Stomach (tissue), 9 donors: Measurements from ENCODE around the gene PILRB. TPM values are rescaled to one million over a fixed set of nuclear protein-coding genes. Genes with fewer than 3 reads are reported as not detected.
"Not testable (repeated sequence)": the region's sequence is repeated elsewhere in the genome, so short reads cannot be mapped to it uniquely, and the experiment has no call there.

Experiments used
- DNase-seq, 2 donors: peaks; one replicate each; pipeline versions ENCODE4 v3.0.0 to v3.0.0-alpha.2; 2013 to 2019
- H3K27ac ChIP-seq, 5 donors: fragments of 200-600 bp in 4 of 5; sonication (generic) in 4 of 5; one replicate each; pipeline ENCODE4 v1.5.1; 2013 to 2019; ENCODE audit warnings: mild to moderate bottlenecking in 1 of 5, moderate library complexity in 1 of 5
- H3K27me3 ChIP-seq, 3 donors: fragments of 200-600 bp; sonication (generic); one replicate each; pipeline ENCODE4 v1.5.1; 2017 to 2019; ENCODE audit warnings: mixed run types in 1 of 3
- H3K36me3 ChIP-seq, 4 donors: fragments of 200-600 bp; sonication (generic); 1 replicate in 3 of 4; 2 replicates in 1 of 4; pipeline ENCODE4 v1.5.1; 2016 to 2019
- H3K4me1 ChIP-seq, 4 donors: fragments of 200-600 bp; sonication (generic); one replicate each; pipeline ENCODE4 v1.5.1; 2016 to 2019
- H3K4me3 ChIP-seq, 4 donors: fragments of 200-600 bp; sonication (generic) in 3 of 4; one replicate each; pipeline ENCODE4 v1.5.1; 2016 to 2019; ENCODE audit warnings: mild to moderate bottlenecking in 1 of 4
- H3K9me3 ChIP-seq, 4 donors: fragments of 200-600 bp; sonication (generic); one replicate each; pipeline ENCODE4 v1.5.1; 2016 to 2019
- EP300 ChIP-seq: sonication (generic); formaldehyde crosslinking; IDR thresholded peaks from one replicate; pipeline ENCODE4 v1.6.1; 2017; ENCODE audit warnings: antibody characterized with exemption
- POLR2A ChIP-seq, 4 donors: fragments of 450-650 bp; IDR thresholded peaks; one replicate each; pipeline ENCODE4 v1.6.1; 2016; ENCODE audit warnings: antibody characterized with exemption in 4 of 4, control low read depth in 2 of 4, mild to moderate bottlenecking in 1 of 4, moderate library complexity in 1 of 4
- POLR2AphosphoS5 ChIP-seq, 3 donors: sonication (generic); formaldehyde crosslinking; IDR thresholded peaks; one replicate each; pipeline ENCODE4 v1.6.1; 2016; ENCODE audit warnings: antibody characterized with exemption in 3 of 3
- WGBS, 5 donors: extraction: QIAGEN DNeasy Blood & Tissue Kit in 3 of 5; methylation state at CpG; one replicate each; pipeline versions ENCODE4 v1.1.5 to v1.1.7; 2013 to 2018; 5-methylcytosine and 5-hydroxymethylcytosine counted together
- intact Hi-C: fragments of 100-400 bp; cut with DNase I; formaldehyde crosslinking; loops from one replicate; pipeline ENCODE4 v1.15.1; 2023; ENCODE audit warnings: low total_unique reads
- polyA plus RNA-seq, 3 donors: library from polyadenylated mRNA; stranded (reverse); fragments of 200-250 nt; gene quantifications; one replicate each; pipeline ENCODE4 v1.2.3, GENCODE V29; 2013
- total RNA-seq, 5 donors: library from RNA; depleted of rRNA; stranded (reverse); fragments of >200 nt; gene quantifications; one replicate each; pipeline versions ENCODE4 v1.1.0 to v1.2.3, GENCODE V29; 2014 to 2016
- TF ChIP-seq, protein P1 (sequence below), 7 experiments: fragments of 450-650 bp in 4 of 7; fragments of 200-600 bp in 3 of 7; sonication (generic) in 3 of 7; IDR thresholded peaks; one replicate each; pipeline ENCODE4 v1.5.1; 2016 to 2019; ENCODE audit warnings: antibody characterized with exemption in 7 of 7, control low read depth in 2 of 7, mild to moderate bottlenecking in 1 of 7
- donor health status: healthy with polysubstance abuse.
- donor health status: Bipolar disorder and iron deficiency.
- donor health status: healthy.

Gene PILRB
- total and polyA plus RNA-seq, 8 donors = 16.8 to 141 (median 60.3) TPM

DNA sequence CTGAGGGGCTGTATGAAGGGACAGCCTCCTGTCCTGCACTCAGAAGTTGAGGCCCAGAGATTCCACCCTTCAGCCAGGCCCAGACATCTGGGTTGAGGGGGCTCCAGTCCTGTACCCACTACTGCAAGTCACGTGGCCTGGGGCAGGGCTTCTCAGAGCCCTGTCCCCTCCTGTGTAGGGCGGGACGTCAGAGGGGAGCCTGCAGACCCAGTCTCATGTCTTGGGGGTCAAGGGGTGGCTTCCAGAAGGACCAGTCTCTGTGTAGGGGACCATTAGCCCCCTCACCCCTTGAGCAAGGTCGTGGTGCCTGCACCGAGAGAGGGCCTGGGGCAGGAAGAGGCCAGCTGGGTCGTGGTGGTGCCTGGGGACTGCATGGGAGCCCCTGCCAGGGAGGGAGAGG is 14.8 kb downstream of the PILRB start:
- Histone ChIP-seq H3K36me3 (peaks cover 0 to 12% (median 2%) of the 10 kb centered on the region in 4 donors), H3K27me3 (no peaks in the 10 kb centered on the region), H3K4me1 (peaks cover 0 to 35% (median 0%) of the 10 kb centered on the region in 4 donors), H3K9me3 (no peaks in the 10 kb centered on the region), H3K27ac (peak overlapping the region in 4 of 5 donors; percentile 34 to 79 (median 54)), H3K4me3 (no peak overlapping the region)
- 50 to 64% (median 56%) methylated on average over 5 to 6 of the region's 6 CpGs; no CpG with 5 or more reads in 1 of the 5 donors for WGBS, 5 donors
- TF ChIP-seq EP300 (no peak), POLR2AphosphoS5 (IDR thresholded peaks at IDR 0.05) (no peak), POLR2A (IDR thresholded peaks at IDR 0.05) (no peak)
- TF ChIP-seq, protein P1, sequence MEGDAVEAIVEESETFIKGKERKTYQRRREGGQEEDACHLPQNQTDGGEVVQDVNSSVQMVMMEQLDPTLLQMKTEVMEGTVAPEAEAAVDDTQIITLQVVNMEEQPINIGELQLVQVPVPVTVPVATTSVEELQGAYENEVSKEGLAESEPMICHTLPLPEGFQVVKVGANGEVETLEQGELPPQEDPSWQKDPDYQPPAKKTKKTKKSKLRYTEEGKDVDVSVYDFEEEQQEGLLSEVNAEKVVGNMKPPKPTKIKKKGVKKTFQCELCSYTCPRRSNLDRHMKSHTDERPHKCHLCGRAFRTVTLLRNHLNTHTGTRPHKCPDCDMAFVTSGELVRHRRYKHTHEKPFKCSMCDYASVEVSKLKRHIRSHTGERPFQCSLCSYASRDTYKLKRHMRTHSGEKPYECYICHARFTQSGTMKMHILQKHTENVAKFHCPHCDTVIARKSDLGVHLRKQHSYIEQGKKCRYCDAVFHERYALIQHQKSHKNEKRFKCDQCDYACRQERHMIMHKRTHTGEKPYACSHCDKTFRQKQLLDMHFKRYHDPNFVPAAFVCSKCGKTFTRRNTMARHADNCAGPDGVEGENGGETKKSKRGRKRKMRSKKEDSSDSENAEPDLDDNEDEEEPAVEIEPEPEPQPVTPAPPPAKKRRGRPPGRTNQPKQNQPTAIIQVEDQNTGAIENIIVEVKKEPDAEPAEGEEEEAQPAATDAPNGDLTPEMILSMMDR (IDR thresholded peaks at IDR 0.05) = no peak
- intact Hi-C loops = no loop called here
- DNase-seq = no peak

DNA sequence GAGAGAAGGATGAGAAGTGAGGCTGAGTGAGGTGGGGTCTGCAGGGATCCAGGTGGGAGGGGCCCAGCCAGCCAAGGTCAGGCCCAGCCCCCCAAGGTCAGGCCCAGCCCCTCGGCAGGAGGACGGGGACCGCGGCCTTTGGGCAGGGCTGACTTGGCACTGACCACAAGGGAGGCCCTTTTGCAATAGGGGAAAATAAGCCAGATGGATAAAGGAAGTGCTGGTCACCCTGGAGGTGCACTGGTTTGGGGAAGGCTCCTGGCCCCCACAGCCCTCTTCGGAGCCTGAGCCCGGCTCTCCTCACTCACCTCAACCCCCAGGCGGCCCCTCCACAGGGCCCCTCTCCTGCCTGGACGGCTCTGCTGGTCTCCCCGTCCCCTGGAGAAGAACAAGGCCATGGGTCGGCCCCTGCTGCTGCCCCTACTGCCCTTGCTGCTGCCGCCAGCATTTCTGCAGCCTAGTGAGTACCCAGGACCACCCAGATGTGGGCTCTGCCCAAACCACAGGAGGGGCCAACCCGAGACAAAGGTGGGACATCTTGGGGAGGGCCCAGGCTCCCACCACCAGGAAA is 15.4 kb downstream of the PILRB start, which contains the start of gene PILRA:
Gene PILRA, plus strand, starts transcription at position 227 of the 571 bp plus-strand sequence. Its CDS starts 170 bp downstream, at position 397.
- H3K36me3 ChIP-seq = peaks cover 0 to 6% (median 0%) of the 10 kb centered on the region in 4 donors
- no peaks in the 10 kb centered on the region for H3K9me3 ChIP-seq
- TF ChIP-seq POLR2AphosphoS5 (IDR thresholded peaks at IDR 0.05) (peak in 1 of 3 donors; percentile 25), EP300 (no peak)
- H3K4me3 ChIP-seq = peak within 1 kb of the TSS in 1 of 4 donors; percentile 29
- intact Hi-C loops = no loop called here
- no peaks in the 10 kb centered on the region for H3K27me3 ChIP-seq
- peak within 1 kb of the TSS in 4 of 5 donors; percentile 34 to 79 (median 56) for H3K27ac ChIP-seq
- H3K4me1 ChIP-seq = peaks cover 0 to 35% (median 0%) of the 10 kb centered on the region in 4 donors
- WGBS, 5 donors = 4 to 51% (median 36%) methylated on average over 4 to 12 of the region's 12 CpGs
- DNase-seq = no peak

DNA sequence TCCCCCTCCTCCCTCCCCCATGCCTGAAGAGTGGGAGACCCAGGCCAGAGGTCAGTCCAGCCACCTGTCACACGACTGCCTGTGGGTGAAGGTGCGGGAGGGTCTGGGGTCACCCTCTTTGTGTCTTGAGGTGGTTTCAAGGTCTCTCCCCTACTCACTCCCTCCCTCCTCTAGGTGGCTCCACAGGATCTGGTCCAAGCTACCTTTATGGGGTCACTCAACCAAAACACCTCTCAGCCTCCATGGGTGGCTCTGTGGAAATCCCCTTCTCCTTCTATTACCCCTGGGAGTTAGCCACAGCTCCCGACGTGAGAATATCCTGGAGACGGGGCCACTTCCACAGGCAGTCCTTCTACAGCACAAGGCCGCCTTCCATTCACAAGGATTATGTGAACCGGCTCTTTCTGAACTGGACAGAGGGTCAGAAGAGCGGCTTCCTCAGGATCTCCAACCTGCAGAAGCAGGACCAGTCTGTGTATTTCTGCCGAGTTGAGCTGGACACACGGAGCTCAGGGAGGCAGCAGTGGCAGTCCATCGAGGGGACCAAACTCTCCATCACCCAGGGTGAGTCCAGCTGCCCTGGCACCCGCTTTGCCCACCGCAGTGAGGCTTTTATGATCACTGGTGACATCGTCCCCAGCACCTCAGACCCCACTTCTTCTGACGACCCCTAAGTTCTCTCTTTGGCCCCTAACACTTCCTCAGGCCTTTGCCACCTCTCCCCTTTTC is 16.1 kb downstream of the PILRB start:
- Histone ChIP-seq H3K4me3 (peak overlapping the region in 1 of 4 donors; percentile 29), H3K27ac (peak overlapping the region in 4 of 5 donors; percentile 34 to 79 (median 56)), H3K4me1 (peaks cover 0 to 35% (median 0%) of the 10 kb centered on the region in 4 donors)
- 69 to 80% (median 74%) methylated on average over 13 to 15 of the region's 15 CpGs for WGBS, 5 donors
- H3K27me3 ChIP-seq, H3K9me3 ChIP-seq, intact Hi-C loops, H3K36me3 ChIP-seq, DNase-seq: not testable (repeated sequence)

DNA sequence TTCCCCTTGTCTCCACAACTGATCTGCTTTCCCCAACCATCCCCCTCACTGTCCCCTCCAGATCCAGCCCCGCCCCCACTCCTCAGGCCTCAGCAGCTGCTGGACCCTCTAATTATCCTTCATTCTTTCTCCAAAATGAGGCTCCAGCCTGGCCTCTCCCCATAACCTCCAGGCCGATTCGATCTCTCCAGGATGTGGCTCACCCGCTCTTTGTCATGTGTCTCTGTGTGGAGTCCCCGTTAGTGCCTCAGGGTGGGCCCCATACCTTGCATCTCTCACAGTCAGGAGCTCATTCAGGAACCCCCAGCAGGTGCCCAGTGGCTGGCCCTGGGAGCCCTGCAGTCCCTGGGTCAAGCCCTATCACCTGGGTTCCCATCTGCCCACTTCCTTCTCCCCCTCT is 16.7 kb downstream of the PILRB start:
- 54 to 83% (median 74%) methylated on average over 5 of the region's 5 CpGs for WGBS, 5 donors
- Histone ChIP-seq H3K36me3 (no peaks in the 10 kb centered on the region), H3K4me1 (peaks cover 0 to 33% (median 0%) of the 10 kb centered on the region in 4 donors), H3K9me3 (no peaks in the 10 kb centered on the region), H3K27ac (no peak overlapping the region), H3K4me3 (peak overlapping the region in 1 of 4 donors; percentile 29), H3K27me3 (no peaks in the 10 kb centered on the region)
- intact Hi-C loops = no loop called here
- TF ChIP-seq POLR2AphosphoS5 (IDR thresholded peaks at IDR 0.05) (no peak), POLR2A (IDR thresholded peaks at IDR 0.05) (no peak)
- TF ChIP-seq, protein P1 (IDR thresholded peaks at IDR 0.05) = no peak
- no peak for DNase-seq

DNA sequence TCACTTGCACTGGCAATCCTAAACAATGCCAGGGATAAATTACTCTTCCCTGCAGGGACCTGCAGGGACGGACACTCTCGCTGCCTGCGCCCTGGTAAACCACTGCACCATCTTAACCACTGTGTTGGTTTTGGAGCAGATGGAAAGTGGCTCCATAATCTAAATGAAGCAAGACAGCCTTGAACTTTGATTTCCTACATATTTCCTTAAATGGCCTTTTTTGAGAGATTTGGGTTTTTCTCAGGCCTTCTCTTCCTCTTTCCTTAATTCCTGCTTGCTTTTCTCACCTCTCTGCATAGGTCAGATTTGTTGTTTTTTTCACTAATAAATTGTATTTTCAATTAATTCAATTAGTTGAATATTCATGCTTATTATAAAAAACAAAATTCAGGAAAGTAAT is 18.1 kb downstream of the PILRB start:
- DNase-seq = no peak
- Histone ChIP-seq H3K27ac (no peak overlapping the region), H3K4me3 (no peak overlapping the region), H3K9me3 (no peaks in the 10 kb centered on the region), H3K27me3 (no peaks in the 10 kb centered on the region), H3K36me3 (no peaks in the 10 kb centered on the region), H3K4me1 (peaks cover 0 to 26% (median 0%) of the 10 kb centered on the region in 4 donors)
- intact Hi-C loops = no loop called here
- TF ChIP-seq POLR2AphosphoS5 (IDR thresholded peaks at IDR 0.05) (no peak), EP300 (no peak), POLR2A (IDR thresholded peaks at IDR 0.05) (no peak)
- TF ChIP-seq, protein P1 (IDR thresholded peaks at IDR 0.05) = no peak
- 90 to 100% (median 95%) methylated on average over 3 of the region's 3 CpGs for WGBS, 5 donors
